Trophoblast cell (in vitro differentiated cells and primary cell): ENCODE data around the gene C1orf232.

Experiments used
- DNase-seq, 2 donors: peaks; one replicate each; pipeline ENCODE4 v3.0.0-alpha.2; 2016
- H2AFZ ChIP-seq: 2 replicates; pipeline ENCODE4 v1.6.1; 2013; ENCODE audit warnings: low read length, moderate library complexity, mild to moderate bottlenecking; ENCODE audit not compliant: insufficient read depth, poor library complexity
- H2AK5ac ChIP-seq: 2 replicates; pipeline ENCODE4 v1.6.1; 2013; ENCODE audit warnings: mild to moderate bottlenecking, low read length
- H2BK120ac ChIP-seq: 2 replicates; pipeline ENCODE4 v1.6.1; 2013; ENCODE audit warnings: low read length, mild to moderate bottlenecking, moderate library complexity; ENCODE audit not compliant: insufficient read depth, poor library complexity
- H2BK12ac ChIP-seq: 2 replicates; pipeline ENCODE4 v1.6.1; 2013; ENCODE audit warnings: mild to moderate bottlenecking, low read length, moderate library complexity
- H2BK5ac ChIP-seq: 2 replicates; pipeline ENCODE4 v1.6.1; 2013; ENCODE audit warnings: low read length, low read depth, moderate library complexity, mild to moderate bottlenecking; ENCODE audit not compliant: poor library complexity
- H3K14ac ChIP-seq: 2 replicates; pipeline ENCODE4 v1.6.1; 2013; ENCODE audit warnings: mild to moderate bottlenecking, low read length
- H3K18ac ChIP-seq: 2 replicates; pipeline ENCODE4 v1.6.1; 2013; ENCODE audit warnings: mild to moderate bottlenecking, low read length
- H3K23ac ChIP-seq: 2 replicates; pipeline ENCODE4 v1.6.1; 2013; ENCODE audit warnings: low read length
- H3K27ac ChIP-seq: 2 replicates; pipeline ENCODE4 v1.5.1; 2013; ENCODE audit warnings: low read depth, mild to moderate bottlenecking, inconsistent platforms, low read length, moderate library complexity
- H3K27me3 ChIP-seq: 2 replicates; pipeline ENCODE4 v1.6.1; 2013; ENCODE audit warnings: inconsistent platforms, mild to moderate bottlenecking, low read length, moderate library complexity; ENCODE audit not compliant: insufficient read depth
- H3K36me3 ChIP-seq, 2 experiments: 1 replicate in 1 of 2; 2 replicates in 1 of 2; pipeline ENCODE4 v1.6.1; 2013; ENCODE audit warnings: low read length in 2 of 2, mild to moderate bottlenecking in 2 of 2, moderate library complexity in 1 of 2; ENCODE audit not compliant: insufficient read depth in 2 of 2, control insufficient read depth in 1 of 2
- H3K4ac ChIP-seq: 2 replicates; pipeline ENCODE4 v1.6.1; 2013; ENCODE audit warnings: low read depth, mild to moderate bottlenecking, low read length, moderate library complexity
- H3K4me1 ChIP-seq, 2 experiments: 1 replicate in 1 of 2; 2 replicates in 1 of 2; pipeline ENCODE4 v1.6.1; 2013; ENCODE audit warnings: low read length in 2 of 2, mild to moderate bottlenecking in 2 of 2, moderate library complexity in 1 of 2; ENCODE audit not compliant: insufficient read depth in 2 of 2, control insufficient read depth in 1 of 2
- H3K4me2 ChIP-seq: 2 replicates; pipeline ENCODE4 v1.6.1; 2013; ENCODE audit warnings: inconsistent platforms, mild to moderate bottlenecking, low read length, moderate library complexity
- H3K4me3 ChIP-seq: 2 replicates; pipeline ENCODE4 v1.5.1; 2013; ENCODE audit warnings: mild to moderate bottlenecking, low read depth, low read length, inconsistent platforms
- H3K79me1 ChIP-seq: one replicate; pipeline ENCODE4 v1.6.1; 2013; ENCODE audit warnings: low read length
- H3K79me2 ChIP-seq: 2 replicates; pipeline ENCODE4 v1.6.1; 2013; ENCODE audit warnings: low read length, mild to moderate bottlenecking; ENCODE audit not compliant: control insufficient read depth, insufficient read depth, poor library complexity
- H3K9ac ChIP-seq: 2 replicates; pipeline ENCODE4 v1.6.1; 2013; ENCODE audit warnings: mild to moderate bottlenecking, low read length
- H3K9me3 ChIP-seq: 2 replicates; pipeline ENCODE4 v1.6.1; 2013; ENCODE audit warnings: low read depth, mild to moderate bottlenecking, control low read depth, inconsistent platforms, low read length; ENCODE audit not compliant: insufficient read depth
- H4K12ac ChIP-seq: 2 replicates; pipeline ENCODE4 v1.6.1; 2013; ENCODE audit warnings: low read depth, mild to moderate bottlenecking, low read length, moderate library complexity
- H4K8ac ChIP-seq: 2 replicates; pipeline ENCODE4 v1.6.1; 2013; ENCODE audit warnings: low read depth, mild to moderate bottlenecking, low read length, moderate library complexity
- H4K91ac ChIP-seq: one replicate; pipeline ENCODE4 v1.6.1; 2013; ENCODE audit warnings: low read depth, mild to moderate bottlenecking, low read length, moderate library complexity
- WGBS: extraction: QIAGEN DNeasy Blood & Tissue Kit; methylation state at CpG from one replicate; pipeline ENCODE4 v1.1.7; 2013; ENCODE audit warnings: missing lambda C conversion rate; ENCODE audit not compliant: insufficient read length, insufficient coverage; ENCODE audit errors: extremely low coverage; 5-methylcytosine and 5-hydroxymethylcytosine counted together

The C1orf232 gene

GRCh38 chr1:26153966-26154532 is 14.7 kb downstream of the C1orf232 start:
- Histone ChIP-seq H2BK120ac (no peak overlapping the region), H3K36me3 (no peaks in the 10 kb centered on the region), H4K91ac (no peak overlapping the region), H2BK12ac (no peak overlapping the region), H4K8ac (no peak overlapping the region), H3K27me3 (no peaks in the 10 kb centered on the region), H3K79me1 (peaks cover 8% of the 10 kb centered on the region), H3K9me3 (no peaks in the 10 kb centered on the region), H3K23ac (no peak overlapping the region), H3K4me1 (peaks cover 27 to 33% of the 10 kb centered on the region in 2 experiments), H4K12ac (no peak overlapping the region), H3K9ac (no peak overlapping the region), H3K4me2 (no peak overlapping the region), H3K27ac (no peak overlapping the region), H2BK5ac (no peak overlapping the region), H2AK5ac (no peak overlapping the region), H3K18ac (no peak overlapping the region), H3K14ac (no peak overlapping the region), H3K79me2 (no peaks in the 10 kb centered on the region), H2AFZ (no peak overlapping the region), H3K4me3 (no peak overlapping the region), H3K4ac (no peak overlapping the region)
- no peak for DNase-seq
- no CpG with 5 or more reads among the region's 5 CpGs for WGBS

GRCh38 chr1:26148887-26149286 is 19.9 kb downstream of the C1orf232 start:
- Histone ChIP-seq H3K14ac (no peak overlapping the region), H3K9ac (peak overlapping the region; percentile 9), H3K79me2 (no peaks in the 10 kb centered on the region), H3K27me3 (no peaks in the 10 kb centered on the region), H3K4me2 (no peak overlapping the region), H2BK5ac (no peak overlapping the region), H4K12ac (no peak overlapping the region), H4K91ac (no peak overlapping the region), H3K9me3 (peaks cover 2% of the 10 kb centered on the region), H3K4ac (no peak overlapping the region), H2BK120ac (no peak overlapping the region), H3K4me1 (no peaks in the 10 kb centered on the region), H3K18ac (no peak overlapping the region), H2BK12ac (no peak overlapping the region), H3K23ac (no peak overlapping the region), H3K4me3 (no peak overlapping the region), H3K36me3 (no peaks in the 10 kb centered on the region), H3K27ac (no peak overlapping the region), H4K8ac (no peak overlapping the region), H3K79me1 (no peaks in the 10 kb centered on the region), H2AK5ac (no peak overlapping the region), H2AFZ (no peak overlapping the region)
- DNase-seq: no peak

- no peak overlapping the region for H3K23ac ChIP-seq
- H2AFZ ChIP-seq: no peak overlapping the region
- no peak overlapping the region for H2BK5ac ChIP-seq
- no peak overlapping the region for H2BK120ac ChIP-seq
- H3K4me2 ChIP-seq: no peak overlapping the region
- H3K4me3 ChIP-seq: no peak overlapping the region
- H4K8ac ChIP-seq: no peak overlapping the region
- H4K12ac ChIP-seq: no peak overlapping the region
- H4K91ac ChIP-seq: no peak overlapping the region
- no peaks in the 10 kb centered on the region for H3K4me1 ChIP-seq
- H3K18ac ChIP-seq: no peak overlapping the region
- no peak overlapping the region for H3K14ac ChIP-seq
- H3K36me3 ChIP-seq: no peaks in the 10 kb centered on the region
- H3K79me1 ChIP-seq: no peaks in the 10 kb centered on the region
- no peak overlapping the region for H2AK5ac ChIP-seq
- H2BK12ac ChIP-seq: no peak overlapping the region
- DNase-seq: no peak
- no peaks in the 10 kb centered on the region for H3K79me2 ChIP-seq
- no peak overlapping the region for H3K9ac ChIP-seq
- no peaks in the 10 kb centered on the region for H3K27me3 ChIP-seq
- peaks cover 2% of the 10 kb centered on the region for H3K9me3 ChIP-seq
- no CpG with 5 or more reads among the region's 6 CpGs for WGBS
- H3K27ac ChIP-seq: no peak overlapping the region
- H3K4ac ChIP-seq: no peak overlapping the region
Observed at GRCh38 chr1:26145960-26146294, 22.8 kb downstream of the C1orf232 start.

GRCh38 chr1:26145041-26145959 is 23.5 kb downstream of the C1orf232 start:
- Histone ChIP-seq H2BK12ac (no peak overlapping the region), H3K9ac (no peak overlapping the region), H4K12ac (no peak overlapping the region), H3K4me1 (no peaks in the 10 kb centered on the region), H4K8ac (no peak overlapping the region), H3K79me1 (no peaks in the 10 kb centered on the region), H3K36me3 (no peaks in the 10 kb centered on the region), H3K4me2 (no peak overlapping the region), H3K4me3 (no peak overlapping the region), H4K91ac (no peak overlapping the region), H3K4ac (no peak overlapping the region), H3K9me3 (peaks cover 2% of the 10 kb centered on the region), H3K79me2 (no peaks in the 10 kb centered on the region), H2AFZ (no peak overlapping the region), H2BK5ac (no peak overlapping the region), H3K14ac (no peak overlapping the region), H3K23ac (no peak overlapping the region), H3K27me3 (no peaks in the 10 kb centered on the region), H3K18ac (no peak overlapping the region), H2AK5ac (no peak overlapping the region), H3K27ac (no peak overlapping the region), H2BK120ac (no peak overlapping the region)
- peak; percentile 88 to 95 for DNase-seq
- WGBS: no CpG with 5 or more reads among the region's 19 CpGs
